GM12878 (cell line): Measurements from ENCODE around the gene CISD2. TPM values are rescaled to one million over a fixed set of nuclear protein-coding genes. Genes with fewer than 3 reads are reported as not detected.
"Not testable (repeated sequence)": the region's sequence is repeated elsewhere in the genome, so short reads cannot be mapped to it uniquely, and the experiment has no call there.

Source experiments
- ATAC-seq: fragments of 200-7000 bp; cut with Tn5 transposase; 3 replicates; pipeline ENCODE4 v1.9.1; 2020; ENCODE audit warnings: mild to moderate bottlenecking, moderate library complexity
- BruUV-seq: library from RNA; stranded (reverse); fragments of 400-500 nt; replicated peaks from 2 replicates; lab custom pipeline; 2021; lab: Mats Ljungman, UMichigan
- CTCF ChIA-PET: fragments of 300-600 bp; sonication (Branson Sonifier 250); formaldehyde crosslinking; extraction: SDS; loops from one replicate; lab custom pipeline; 2021; ENCODE audit warnings: inconsistent platforms; lab: Yijun Ruan, JAX
- POLR2A ChIA-PET: fragments of 350-600 bp; formaldehyde crosslinking; extraction: SDS; loops from one replicate; lab custom pipeline; 2021; ENCODE audit warnings: inconsistent platforms; lab: Charles Lee
- RAD21 ChIA-PET: fragments of 300-600 bp; sonication (Branson Sonifier 250); formaldehyde crosslinking; loops from one replicate; lab custom pipeline; 2023; ENCODE audit warnings: antibody characterized with exemption; ENCODE audit not compliant: unreplicated experiment; lab: Charles Lee
- SMC1A ChIA-PET: fragments of 300-600 bp; sonication (Branson Sonifier 250); formaldehyde crosslinking; loops from one replicate; lab custom pipeline; 2023; ENCODE audit not compliant: unreplicated experiment, uncharacterized antibody; lab: Charles Lee
- DNase-seq: peaks from one replicate; pipeline ENCODE4 v3.0.0-alpha.2; 2011; ENCODE audit warnings: low read depth, low spot score
- FAIRE-seq: peaks from 3 replicates; lab custom pipeline; 2011; peaks lifted over from hg19 to GRCh38; lab: Jason Lieb, UNC
- H2AFZ ChIP-seq: 2 replicates; pipeline ENCODE4 v1.6.0; 2011; ENCODE audit warnings: low read depth, low read length, control low read depth; ENCODE audit not compliant: control insufficient read depth
- H3K27ac ChIP-seq: 2 replicates; pipeline ENCODE4 v1.5.1; 2011; ENCODE audit warnings: control low read depth; ENCODE audit not compliant: control insufficient read depth, insufficient read depth
- H3K27me3 ChIP-seq, 2 experiments: replicated peaks in 1 of 2; 2 replicates each; pipeline versions ENCODE4 v1.6.0 to v1.6.1; 2011; ENCODE audit warnings: low read length in 1 of 2; ENCODE audit not compliant: control insufficient read depth in 2 of 2, insufficient read depth in 2 of 2
- H3K36me3 ChIP-seq, 2 experiments: 2 replicates each; pipeline ENCODE4 v1.5.1; 2011; ENCODE audit warnings: low read length in 1 of 2; ENCODE audit not compliant: control insufficient read depth in 2 of 2, insufficient read depth in 2 of 2
- H3K4me1 ChIP-seq: 2 replicates; pipeline ENCODE4 v1.6.1; 2011; ENCODE audit warnings: mild to moderate bottlenecking, low read length, moderate library complexity, mixed read lengths; ENCODE audit not compliant: control insufficient read depth, insufficient read depth
- H3K4me2 ChIP-seq: 2 replicates; pipeline ENCODE4 v1.6.0; 2011; ENCODE audit warnings: control low read depth; ENCODE audit not compliant: control insufficient read depth, insufficient read depth
- H3K4me3 ChIP-seq: fragments of 200-600 bp; sonication (generic); 2 replicates; pipeline ENCODE4 v1.5.1; 2016
- H3K79me2 ChIP-seq: 2 replicates; pipeline ENCODE4 v1.6.0; 2011; ENCODE audit warnings: low read length; ENCODE audit not compliant: control insufficient read depth, insufficient read depth
- H3K9ac ChIP-seq: 2 replicates; pipeline ENCODE4 v1.8.0; 2011; ENCODE audit warnings: low read length, control low read depth, mixed read lengths; ENCODE audit not compliant: control insufficient read depth, insufficient read depth
- H3K9me3 ChIP-seq: replicated peaks from 3 replicates; pipeline ENCODE4 v1.5.1; 2011; ENCODE audit warnings: mild to moderate bottlenecking, low read length; ENCODE audit not compliant: control insufficient read depth, insufficient read depth
- H4K20me1 ChIP-seq: 2 replicates; pipeline ENCODE4 v1.6.0; 2011; ENCODE audit not compliant: control insufficient read depth, insufficient read depth
- JUNB ChIP-seq: IDR thresholded peaks from 2 replicates; pipeline ENCODE4 v1.6.1; 2016; ENCODE audit warnings: antibody characterized with exemption, mild to moderate bottlenecking
- RUNX3 ChIP-seq: IDR thresholded peaks from 2 replicates; pipeline ENCODE4 v1.6.1; 2012; ENCODE audit warnings: low read length, inconsistent platforms
- YY1 ChIP-seq: IDR thresholded peaks from 2 replicates; pipeline ENCODE4 v1.6.1; 2011; ENCODE audit warnings: low read depth, mild to moderate bottlenecking, low read length
- WGBS: methylation state at CpG from one replicate; pipeline ENCODE4 v1.1.6; 2016; ENCODE audit warnings: low lambda C conversion rate; ENCODE audit not compliant: insufficient replicate concordance, insufficient coverage; ENCODE audit errors: missing lambda C conversion rate; 5-methylcytosine and 5-hydroxymethylcytosine counted together
- in situ Hi-C: fragments of 300-500 bp; cut with MboI; formaldehyde crosslinking; loops from 9 replicates; pipeline ENCODE4 v1.14.3; 2018; ENCODE audit warnings: mixed read lengths
- intact Hi-C: fragments of 100-400 bp; cut with micrococcal nuclease; formaldehyde crosslinking; loops from one replicate; pipeline ENCODE4 v1.14.2; 2022; ENCODE audit not compliant: unreplicated experiment
- polyA plus RNA-seq, 11 experiments: library from polyadenylated mRNA; depleted of rRNA in 4 of 11; unstranded in 6 of 11; stranded (reverse) in 5 of 11; fragments of >200 nt; fragmentation: Nextera tagmentation in 4 of 11; fragmentation: Illumina TruSeq in 1 of 11; extraction: Ambion mirVana in 4 of 11; extraction: Trizol in 1 of 11; gene quantifications; 1 replicate in 1 of 11; 2 replicates in 10 of 11; pipeline versions ENCODE4 v1.2.1 to v1.2.3, GENCODE V29; 2011 to 2016; ENCODE audit warnings: inconsistent platforms in 2 of 11, missing spikeins in 2 of 11, low read depth in 1 of 11
- total RNA-seq, 4 experiments: library from RNA; depleted of rRNA in 3 of 4; stranded (reverse); fragments of >200 nt in 3 of 4; fragmentation: Illumina TruSeq in 1 of 4; extraction: Trizol in 1 of 4; gene quantifications; 2 replicates each; pipeline versions ENCODE4 v1.2.1 to v1.2.3, GENCODE V29; 2013 to 2021

Gene CISD2
- total and polyA plus RNA-seq, 10 of the 15 experiments (the other 5 are each of a cell fraction or from before 2014, with no cell fraction given): 29.5 to 132 (median 38.9) TPM

DNA sequence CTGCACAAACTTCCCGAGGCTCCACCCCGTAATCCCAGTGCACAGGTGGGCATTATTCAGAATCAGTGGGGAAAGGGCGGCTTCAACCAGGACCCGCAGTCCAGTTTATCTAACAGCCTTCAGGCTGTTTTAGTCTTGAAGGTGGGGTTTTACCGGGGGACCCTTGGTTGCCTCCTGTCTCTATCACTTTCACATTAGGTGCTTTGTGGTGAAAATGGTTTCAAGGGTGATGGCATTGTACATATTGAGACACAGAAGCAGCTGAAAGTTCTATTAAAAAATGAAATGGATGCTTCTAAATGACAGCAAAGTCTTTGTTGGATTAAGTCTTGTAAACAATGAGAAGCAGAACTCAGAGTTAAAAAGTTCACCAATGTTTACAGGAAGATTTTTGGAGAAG is 27.8 kb downstream of the CISD2 start:
- H3K9ac ChIP-seq, H4K20me1 ChIP-seq, H3K9me3 ChIP-seq, RAD21 ChIA-PET, FAIRE-seq, in situ Hi-C loops, SMC1A ChIA-PET: not testable (repeated sequence)
- ChIA-PET CTCF (interaction anchor here (0.6 kb wide), 1 partner anchor 64 kb away, joined by 3 read pairs; no protein-coding TSS in a partner anchor), POLR2A (interaction anchor here (0.5 kb wide), 1 partner anchor 138 kb away, joined by 3 read pairs; no protein-coding TSS in a partner anchor)
- 85% methylated on average over 5 of the region's 5 CpGs for WGBS
- DNase-seq: peak; percentile 2
- 0 out of 2 replicates have a peak, but pooled peaks have one; percentile 21 for TF ChIP-seq YY1
- 0 out of 2 replicates have a peak, but pooled peaks have one; percentile 11 for TF ChIP-seq JUNB
- TF ChIP-seq RUNX3: peak; percentile 71
- TF ChIP-seq, all 136 proteins: peak for 3; not testable (repeated sequence) for 133
- peak overlapping the region; percentile 22; the same call in 1 of the 2 replicates for H3K4me3 ChIP-seq
- H3K79me2 ChIP-seq, H3K27me3 ChIP-seq, H3K4me2 ChIP-seq, H3K27ac ChIP-seq, H3K36me3 ChIP-seq, H2AFZ ChIP-seq, intact Hi-C loops, BruUV-seq, H3K4me1 ChIP-seq: not testable (repeated sequence)
- peak; percentile 49; the same call in 2 of the 3 replicates for ATAC-seq

DNA sequence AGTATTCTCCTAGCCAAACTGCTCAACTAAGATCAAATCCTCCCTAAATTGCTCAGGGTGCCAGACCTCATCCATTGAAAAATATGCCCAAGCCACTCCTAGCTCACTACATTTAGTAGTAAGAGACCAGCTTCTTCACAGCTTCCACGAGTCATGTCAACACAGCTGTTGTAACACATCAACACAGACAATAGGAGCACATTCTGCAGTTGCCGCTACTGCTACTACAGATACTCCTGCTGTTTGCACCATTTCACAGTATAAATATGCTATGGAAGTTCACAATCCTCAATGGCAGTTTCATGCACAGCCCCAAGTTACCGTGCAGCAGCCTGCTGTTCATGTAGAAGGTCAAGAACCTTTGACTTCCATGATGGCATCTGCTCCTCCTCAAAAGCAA is 28.8 kb downstream of the CISD2 start:
- ATAC-seq: not testable (repeated sequence)

More for the DNA sequence above, 28.8 kb downstream of the CISD2 start:
- H3K9ac ChIP-seq, H3K79me2 ChIP-seq, H3K4me3 ChIP-seq, BruUV-seq, H3K36me3 ChIP-seq, SMC1A ChIA-PET, in situ Hi-C loops, H3K4me1 ChIP-seq, POLR2A ChIA-PET, H4K20me1 ChIP-seq, H3K4me2 ChIP-seq, H2AFZ ChIP-seq, RAD21 ChIA-PET, H3K27ac ChIP-seq, FAIRE-seq, CTCF ChIA-PET, intact Hi-C loops, DNase-seq, H3K27me3 ChIP-seq, H3K9me3 ChIP-seq: not testable (repeated sequence)
- 59% methylated on average over 3 of the region's 3 CpGs for WGBS
